Occipital lobe (tissue), 3 donors: ENCODE measurements around the gene DYTN. TPM values are rescaled to one million over a fixed set of nuclear protein-coding genes. Genes with fewer than 3 reads are reported as not detected.

Source experiments
- DNase-seq: peaks from one replicate; lab custom pipeline; 2025; lab: John Stamatoyannopoulos, UW
- small RNA-seq: library from RNA; depleted of rRNA; stranded (forward); fragments of <200 nt; gene quantifications from one replicate; pipeline ENCODE3, GENCODE V24; 2014
- total RNA-seq: library from RNA; depleted of rRNA; stranded (reverse); fragments of >200 nt; gene quantifications from one replicate; pipeline ENCODE4 v1.2.3, GENCODE V29; 2014

DYTN gene
- total RNA-seq, 1 donor from 2014 or later, result not detected

GRCh38 chr2:206615417-206616089 lies 102.6 kb downstream of the DYTN start:
- no peak for DNase-seq

GRCh38 chr2:206614811-206615210 lies 103.4 kb downstream of the DYTN start:
- DNase-seq, result no peak

- no peak for DNase-seq
Observed at GRCh38 chr2:206611736-206612135, 106.5 kb downstream of the DYTN start.

- DNase-seq, result no peak
Observed at GRCh38 chr2:206611191-206611590, 107.0 kb downstream of the DYTN start.

GRCh38 chr2:206610451-206610850 lies 107.7 kb downstream of the DYTN start:
- DNase-seq, result no peak

- DNase-seq, result no peak
Observed at GRCh38 chr2:206603243-206603642, 115.0 kb downstream of the DYTN start.

Small RNA genes lying within 50 kb of the gene (small RNA-seq; reads per million reads assigned to genes)
- not detected for gene RF00019

Other genes with a start within 250 kb of the DYTN start
- not detected for gene FAM237A, start 75.9 kb downstream of the DYTN start, total RNA-seq
- gene MDH1B, start 46.9 kb upstream of the DYTN start, total RNA-seq, result 2.5 TPM
- gene FASTKD2, start 47.2 kb upstream of the DYTN start, total RNA-seq, result 44.6 TPM
- gene CPO, start 221.1 kb upstream of the DYTN start, total RNA-seq, result not detected